ENCODE results near the gene CDC42BPB. TPM values are rescaled to one million over a fixed set of nuclear protein-coding genes. Genes with fewer than 3 reads are reported as not detected.

Gene CDC42BPB
- total RNA-seq, 1 donor from 2014 or later = 83.1 TPM

- DNase-seq = no peak
These were observed 37.9 kb upstream of the CDC42BPB start for GRCh38 chr14:103095210-103095778.

GRCh38 chr14:103094406-103095209, 37.3 kb upstream of the CDC42BPB start, which contains the start of gene EXOC3L4:
EXOC3L4 (plus strand) TSS chr14:103094725; CDS start chr14:103100220, 5,495 bp downstream.
- DNase-seq = no peak

GRCh38 chr14:103093856-103094405, 36.6 kb upstream of the CDC42BPB start:
- no peak for DNase-seq

GRCh38 chr14:103091883-103092222, 34.5 kb upstream of the CDC42BPB start:
- DNase-seq = no peak

- no peak for DNase-seq
These were observed 33.9 kb upstream of the CDC42BPB start for GRCh38 chr14:103091041-103091882.

- DNase-seq = no peak
These were observed 33.2 kb upstream of the CDC42BPB start for GRCh38 chr14:103090481-103091020.

GRCh38 chr14:103089386-103090335, 32.3 kb upstream of the CDC42BPB start:
- no peak for DNase-seq

- no peak for DNase-seq
These were observed 31.6 kb upstream of the CDC42BPB start for GRCh38 chr14:103088921-103089320.

- no peak for DNase-seq
These were observed 30.0 kb upstream of the CDC42BPB start for GRCh38 chr14:103087343-103087835.

GRCh38 chr14:103086771-103087342, 29.5 kb upstream of the CDC42BPB start:
- DNase-seq = no peak

GRCh38 chr14:103085106-103086091, 28.1 kb upstream of the CDC42BPB start:
- no peak for DNase-seq

- DNase-seq = no peak
These were observed 26.9 kb upstream of the CDC42BPB start, which contains the start of gene LBHD2 for GRCh38 chr14:103084021-103084919. LBHD2 (plus strand) TSS chr14:103084210; CDS start chr14:103086013, 1,803 bp downstream.

- DNase-seq = no peak
These were observed 24.6 kb upstream of the CDC42BPB start for GRCh38 chr14:103081951-103082350.

- DNase-seq = no peak
These were observed 21.7 kb upstream of the CDC42BPB start for GRCh38 chr14:103078860-103079587.

GRCh38 chr14:103078420-103078749, 21.0 kb upstream of the CDC42BPB start:
- peak; percentile 88 for DNase-seq

GRCh38 chr14:103074729-103075367, 17.5 kb upstream of the CDC42BPB start:
- peak; percentile 27 for DNase-seq
